Activated T-cell treated with anti-CD3 and anti-CD28 coated beads, Interleukin-2, amount 50 U/mL, for 1 hour (primary cell): ENCODE results near the gene TADA2B.
"Not testable (repeated sequence)": the region's sequence is repeated elsewhere in the genome, so short reads cannot be mapped to it uniquely, and the experiment has no call there.

Experiments
- DNase-seq: peaks from one replicate; pipeline ENCODE4 v3.0.0-alpha.2; 2020

Gene TADA2B

DNA sequence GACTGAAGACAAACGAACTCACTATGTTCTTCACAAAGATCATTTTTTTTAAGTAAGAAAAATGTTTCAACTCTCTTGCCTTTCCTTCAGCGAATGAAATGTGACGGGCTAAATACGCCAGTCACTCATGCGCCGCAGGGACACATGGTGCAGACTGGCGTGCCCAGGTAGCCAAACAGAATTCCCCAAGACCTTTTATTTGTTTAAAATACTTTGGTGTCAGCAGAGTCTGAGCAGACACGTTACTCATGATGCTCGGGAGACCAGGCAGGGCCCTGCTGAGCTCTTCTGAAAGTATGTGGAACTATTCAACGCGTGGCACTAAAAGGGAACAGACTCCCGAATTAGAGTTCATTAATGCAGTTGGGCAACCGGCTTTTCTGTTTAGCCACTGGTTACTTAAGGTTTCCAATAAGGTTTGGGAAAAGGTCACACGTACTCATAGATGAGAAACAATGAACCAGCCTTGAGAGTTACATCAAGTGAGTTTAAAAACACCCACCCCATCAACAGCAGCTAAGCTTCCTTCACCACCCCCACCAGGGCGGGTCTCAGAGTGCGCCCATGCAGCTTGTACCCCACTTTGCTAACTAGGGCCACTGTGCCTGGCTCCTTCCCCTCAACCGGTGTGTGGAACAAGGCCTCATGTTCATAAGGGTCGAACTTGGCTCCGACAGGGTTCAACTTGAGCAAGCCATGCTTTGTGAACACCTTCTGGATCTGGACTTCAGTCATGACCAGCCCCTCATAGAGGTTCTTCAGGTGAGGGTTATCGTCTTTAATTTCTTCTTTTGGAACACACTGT is 17.4 kb downstream of the TADA2B start:
- DNase-seq = no peak

DNA sequence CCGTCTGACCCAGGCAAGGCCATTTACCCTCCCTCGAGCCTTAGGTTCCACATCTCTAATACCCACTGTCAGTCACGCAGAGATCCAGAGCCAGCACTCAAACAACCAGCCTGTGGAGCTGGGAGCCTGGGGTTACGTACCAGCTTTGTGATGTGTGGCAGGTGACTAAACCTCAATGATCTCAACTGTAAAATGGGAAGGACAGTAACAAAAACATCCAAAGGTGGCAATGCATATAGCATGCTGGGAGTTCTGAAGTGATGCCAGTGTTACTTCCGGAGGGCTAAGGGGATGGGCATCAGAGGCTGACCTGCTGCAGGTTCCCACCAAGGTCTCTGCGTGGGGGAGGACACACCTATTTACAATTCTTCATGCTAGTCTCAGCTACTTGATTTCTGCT is 18.6 kb downstream of the TADA2B start:
- no peak for DNase-seq

GRCh38 chr4:7062816-7063215 is 19.6 kb downstream of the TADA2B start:
- DNase-seq = no peak

DNA sequence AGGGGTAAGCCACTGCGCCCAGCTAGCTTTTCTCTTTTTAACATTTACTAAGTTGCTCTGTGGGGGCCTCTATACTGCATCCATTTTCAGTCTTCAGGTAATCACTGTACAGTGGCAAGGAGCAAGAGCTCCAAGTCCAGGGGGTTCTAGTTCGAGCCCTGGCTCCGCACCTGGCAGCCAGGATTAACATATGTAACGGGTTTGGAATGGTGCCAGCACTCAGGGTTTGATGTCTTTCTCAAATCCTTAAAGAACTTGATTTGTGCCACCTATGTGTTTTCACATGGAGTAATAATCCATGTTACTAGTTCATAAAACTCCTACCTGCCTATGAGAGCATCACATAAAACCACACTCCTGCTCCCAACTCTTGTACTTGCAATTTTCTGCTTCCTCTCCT is 20.2 kb downstream of the TADA2B start:
- DNase-seq = no peak

DNA sequence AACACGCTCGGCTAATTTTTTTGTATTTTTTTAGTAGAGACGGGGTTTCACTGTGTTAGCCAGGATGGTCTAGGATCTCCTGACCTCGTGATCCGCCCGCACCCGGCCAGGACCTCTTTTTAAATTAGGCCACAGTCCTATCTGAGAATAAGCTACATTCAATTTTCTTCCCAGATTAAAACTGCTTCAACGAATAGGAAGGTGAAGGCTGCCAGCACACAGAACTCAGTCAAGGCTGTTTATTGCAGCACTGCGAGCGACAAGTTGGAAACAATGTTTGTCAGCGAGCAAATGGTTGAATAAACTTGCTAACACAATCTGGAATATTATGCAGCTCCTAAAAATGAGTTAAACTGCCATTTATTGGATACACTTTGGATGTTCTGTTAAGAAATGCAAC is 22.8 kb downstream of the TADA2B start:
- DNase-seq = no peak

GRCh38 chr4:7066493-7066892 is 23.3 kb downstream of the TADA2B start:
- no peak for DNase-seq

DNA sequence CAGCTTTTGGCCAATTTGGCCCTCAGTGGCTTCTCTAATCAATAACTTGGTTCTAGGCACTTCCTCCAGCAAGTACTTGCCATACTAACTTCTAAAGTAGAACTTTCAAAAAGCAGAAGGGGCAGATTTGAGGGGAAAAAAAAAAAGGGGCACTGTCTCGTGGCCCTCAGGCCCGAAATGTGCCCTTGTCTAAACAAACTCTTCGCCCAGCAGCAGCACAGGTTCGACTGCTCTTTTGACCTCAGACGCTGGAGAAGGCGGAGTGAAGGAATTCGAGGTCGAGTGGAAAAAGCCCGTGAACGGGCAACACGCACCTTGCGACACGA is 23.9 kb downstream of the TADA2B start:
- DNase-seq = no peak

DNA sequence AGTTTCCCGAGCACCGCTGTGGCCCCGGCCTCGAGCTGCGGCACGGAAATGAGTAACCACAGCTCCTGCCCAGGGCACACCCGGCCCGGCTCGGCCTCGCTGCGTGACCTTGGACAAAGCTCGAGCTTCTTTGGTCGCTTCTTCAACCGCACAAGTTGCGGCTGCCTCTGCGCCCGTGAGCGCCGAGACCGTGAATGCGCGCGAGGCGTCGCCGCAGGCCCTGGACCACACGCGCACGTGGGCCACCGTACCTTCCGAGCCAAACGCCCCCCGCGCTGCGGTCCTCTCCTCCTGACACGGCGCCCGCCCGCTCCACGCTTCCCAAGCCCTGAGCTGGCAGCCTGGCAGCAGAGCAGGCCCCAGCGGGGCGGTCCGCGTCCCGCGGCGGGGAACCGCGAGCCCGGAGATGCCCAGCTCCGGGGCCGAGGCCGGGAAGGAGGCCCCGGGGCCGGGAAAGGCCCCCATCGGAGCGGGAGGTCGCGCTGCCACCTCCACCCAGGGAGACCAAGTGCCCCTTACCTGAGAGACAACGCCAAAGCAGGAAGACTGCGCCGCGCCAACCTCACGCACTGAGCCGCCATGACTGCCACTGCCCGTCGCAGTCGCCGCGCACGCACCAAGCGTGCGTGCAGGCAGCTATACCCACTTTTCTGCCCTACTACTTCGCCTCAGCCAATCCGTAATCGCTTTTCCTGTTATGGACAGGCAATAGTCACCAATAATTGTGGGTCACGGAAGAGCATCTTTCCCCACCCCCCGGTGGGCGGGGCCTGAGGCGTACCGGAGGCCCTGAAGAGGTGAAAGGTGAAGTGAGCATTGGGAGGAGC is 24.5 kb downstream of the TADA2B start, which contains the start of gene GRPEL1:
Gene GRPEL1 (minus strand): TSS at position 613 of the 827 bp plus-strand sequence. CDS start 32 bp downstream, at position 581.
- no peak for DNase-seq

GRCh38 chr4:7068279-7068842 is 25.2 kb downstream of the TADA2B start:
- DNase-seq = peak; percentile 100

DNA sequence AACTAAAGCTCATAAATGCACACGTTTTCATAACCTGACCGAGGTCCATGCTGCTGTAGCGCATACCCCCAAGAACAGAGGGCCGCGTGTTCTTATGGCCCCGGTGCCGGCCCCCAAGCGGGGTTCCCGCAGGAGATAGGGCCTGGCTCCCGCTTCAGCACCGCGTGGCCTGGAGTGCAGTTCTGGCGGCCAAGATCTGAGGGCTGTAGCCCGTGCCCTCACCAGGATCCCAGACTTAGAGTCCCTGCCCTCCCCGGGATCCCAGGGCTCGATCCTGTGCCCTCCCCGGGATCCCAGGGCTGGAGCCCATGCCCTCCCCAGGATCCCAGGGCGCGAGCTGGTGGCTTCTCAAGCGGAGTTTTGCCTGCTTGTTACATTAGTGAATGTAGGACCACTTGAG is 25.7 kb downstream of the TADA2B start:
- no peak for DNase-seq

DNA sequence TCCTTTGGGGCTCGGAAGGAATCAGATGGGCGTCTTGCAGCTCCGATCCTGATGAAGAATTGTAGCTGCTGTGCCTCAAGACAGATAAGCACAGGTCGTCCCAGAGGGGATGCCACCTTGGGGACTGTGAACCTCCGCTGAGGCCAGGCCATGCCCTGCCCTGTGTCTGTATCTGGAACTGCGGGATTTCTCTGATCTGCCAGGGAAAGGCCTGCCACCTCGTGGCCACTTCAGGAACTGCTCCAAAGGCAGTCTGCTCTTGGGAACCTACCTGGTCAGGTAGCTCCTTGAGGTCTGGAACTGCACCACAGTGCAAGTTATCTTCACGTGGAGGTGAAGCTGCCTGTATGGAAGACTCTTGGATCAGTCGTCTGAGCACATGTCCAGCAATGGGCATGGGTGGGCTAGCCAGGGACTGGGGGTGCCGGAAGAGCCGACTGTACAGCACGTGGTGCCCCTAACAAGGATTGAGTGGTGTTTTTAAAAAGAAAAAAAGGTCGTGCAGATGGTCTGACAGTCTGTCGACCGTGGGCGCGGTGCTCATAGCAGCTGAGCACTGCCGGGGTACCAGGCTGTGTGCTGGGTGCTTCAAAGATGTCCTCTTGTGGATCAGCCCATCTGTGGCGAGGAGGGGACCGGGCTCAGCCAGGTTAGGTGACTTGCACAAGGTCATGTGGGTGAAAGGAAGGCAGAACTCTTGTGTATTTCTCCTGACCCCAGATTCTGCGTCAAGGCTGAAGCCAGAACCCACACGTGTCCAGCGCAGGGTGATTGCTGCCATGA is 27.7 kb downstream of the TADA2B start:
- DNase-seq = peak; percentile 92

GRCh38 chr4:7073059-7073458 is 29.9 kb downstream of the TADA2B start:
- no peak for DNase-seq

GRCh38 chr4:7073526-7074390 is 30.6 kb downstream of the TADA2B start:
- no peak for DNase-seq

DNA sequence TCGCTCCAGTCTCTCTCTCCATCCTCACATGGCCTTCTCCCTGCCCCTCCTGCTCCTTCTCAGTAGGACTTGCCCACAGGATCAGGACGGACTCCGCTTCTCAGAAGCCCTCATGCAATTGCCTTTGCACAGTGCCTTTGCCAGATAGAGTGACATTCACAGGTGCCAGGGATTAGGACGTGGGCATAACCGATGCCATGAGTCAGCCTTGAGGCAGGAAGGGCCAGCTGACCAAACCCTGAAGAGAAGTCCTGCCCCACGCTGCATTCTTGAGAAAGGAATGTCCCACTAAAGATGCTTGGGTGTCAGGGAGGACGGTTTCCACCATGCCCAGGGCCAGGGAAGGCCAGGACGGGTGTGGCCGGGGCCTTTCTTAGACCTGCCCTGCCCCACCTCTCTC is 31.3 kb downstream of the TADA2B start:
- no peak for DNase-seq

GRCh38 chr4:7075962-7076695 is 33.0 kb downstream of the TADA2B start:
- no peak for DNase-seq

DNA sequence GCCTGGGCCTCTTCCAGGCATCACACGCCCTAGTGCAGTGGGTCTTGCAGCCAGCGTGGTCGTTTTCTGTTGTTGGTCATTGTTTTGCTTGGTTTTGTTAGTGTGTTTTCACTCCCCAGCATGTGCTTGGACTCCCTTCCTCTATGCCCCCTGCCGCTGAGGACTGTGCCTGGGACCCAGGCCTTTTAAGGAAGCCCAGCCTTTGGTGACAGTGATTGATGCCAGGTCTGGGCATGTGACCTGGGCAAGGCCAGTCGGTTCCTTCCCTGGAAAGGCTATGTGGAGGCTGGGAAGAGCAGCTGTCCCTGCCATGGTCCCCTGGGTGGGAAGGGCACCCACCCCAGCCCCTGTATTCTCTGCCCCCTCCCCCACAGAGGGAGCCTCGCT is 33.5 kb downstream of the TADA2B start:
- DNase-seq = no peak

GRCh38 chr4:7077371-7077770 is 34.2 kb downstream of the TADA2B start:
- no peak for DNase-seq

DNA sequence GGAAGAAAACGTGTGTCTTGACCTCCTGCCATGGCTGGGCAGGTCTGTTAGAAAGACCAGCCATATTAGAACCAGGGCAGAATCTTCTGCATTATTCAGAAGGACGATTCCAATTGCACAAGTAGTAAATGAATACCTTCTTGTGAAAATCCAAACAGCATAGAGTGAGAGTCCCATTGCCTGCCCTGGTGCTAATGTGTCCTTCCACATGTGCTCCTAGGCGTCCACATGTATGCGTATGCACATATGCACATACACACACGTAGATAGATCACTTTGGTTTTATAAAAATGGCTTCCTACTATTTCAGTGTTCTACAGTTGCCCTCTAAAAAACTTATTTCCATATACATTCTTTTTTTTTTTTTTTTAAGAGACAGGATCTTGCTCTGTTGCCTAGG is 34.9 kb downstream of the TADA2B start:
- DNase-seq = no peak

- not testable (repeated sequence) for DNase-seq
These were observed 36.3 kb downstream of the TADA2B start for GRCh38 chr4:7079483-7079882.

GRCh38 chr4:7079909-7080308 is 36.7 kb downstream of the TADA2B start:
- DNase-seq = not testable (repeated sequence)
